ENCODE data around the gene GLCE.

GLCE gene

DNA sequence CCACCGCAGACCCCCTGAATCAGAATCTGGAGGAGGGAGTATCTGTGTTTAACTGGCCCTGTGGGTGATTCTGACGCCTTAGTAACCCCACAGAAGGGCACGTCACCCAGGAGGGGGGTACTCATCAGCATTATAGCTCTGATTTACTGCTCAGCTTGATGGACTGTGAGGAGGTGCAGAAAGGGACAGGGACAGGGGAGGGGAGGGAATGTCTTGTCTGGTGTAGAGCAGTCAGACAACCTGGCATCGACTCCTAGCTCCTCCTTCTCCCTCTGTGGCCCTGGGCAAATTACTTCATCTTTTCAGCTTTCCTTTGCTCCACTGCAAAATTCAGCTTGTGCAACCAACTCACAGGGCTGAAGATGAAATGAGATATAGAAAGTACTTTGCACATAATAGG is 42.3 kb upstream of the GLCE start:
- H3K27me3 ChIP-seq (replicated peaks; ENCODE audit: control insufficient read depth, insufficient read depth, low read length), result no peaks in the 10 kb centered on the region; the same call in 1 of the 2 replicates
- no peaks in the 10 kb centered on the region for H3K36me3 ChIP-seq (ENCODE audit: control insufficient read depth, insufficient read depth, low read length)
- TF ChIP-seq, protein P1, sequence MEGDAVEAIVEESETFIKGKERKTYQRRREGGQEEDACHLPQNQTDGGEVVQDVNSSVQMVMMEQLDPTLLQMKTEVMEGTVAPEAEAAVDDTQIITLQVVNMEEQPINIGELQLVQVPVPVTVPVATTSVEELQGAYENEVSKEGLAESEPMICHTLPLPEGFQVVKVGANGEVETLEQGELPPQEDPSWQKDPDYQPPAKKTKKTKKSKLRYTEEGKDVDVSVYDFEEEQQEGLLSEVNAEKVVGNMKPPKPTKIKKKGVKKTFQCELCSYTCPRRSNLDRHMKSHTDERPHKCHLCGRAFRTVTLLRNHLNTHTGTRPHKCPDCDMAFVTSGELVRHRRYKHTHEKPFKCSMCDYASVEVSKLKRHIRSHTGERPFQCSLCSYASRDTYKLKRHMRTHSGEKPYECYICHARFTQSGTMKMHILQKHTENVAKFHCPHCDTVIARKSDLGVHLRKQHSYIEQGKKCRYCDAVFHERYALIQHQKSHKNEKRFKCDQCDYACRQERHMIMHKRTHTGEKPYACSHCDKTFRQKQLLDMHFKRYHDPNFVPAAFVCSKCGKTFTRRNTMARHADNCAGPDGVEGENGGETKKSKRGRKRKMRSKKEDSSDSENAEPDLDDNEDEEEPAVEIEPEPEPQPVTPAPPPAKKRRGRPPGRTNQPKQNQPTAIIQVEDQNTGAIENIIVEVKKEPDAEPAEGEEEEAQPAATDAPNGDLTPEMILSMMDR (IDR thresholded peaks at IDR 0.05; ENCODE audit: insufficient read depth, low read length, poor library complexity, severe bottlenecking), result no peak
- DNase-seq (ENCODE audit: extremely low read depth, insufficient read length), result no peak
- H3K4me3 ChIP-seq (replicated peaks; ENCODE audit: low read depth, low read length), result no peak overlapping the region

DNA sequence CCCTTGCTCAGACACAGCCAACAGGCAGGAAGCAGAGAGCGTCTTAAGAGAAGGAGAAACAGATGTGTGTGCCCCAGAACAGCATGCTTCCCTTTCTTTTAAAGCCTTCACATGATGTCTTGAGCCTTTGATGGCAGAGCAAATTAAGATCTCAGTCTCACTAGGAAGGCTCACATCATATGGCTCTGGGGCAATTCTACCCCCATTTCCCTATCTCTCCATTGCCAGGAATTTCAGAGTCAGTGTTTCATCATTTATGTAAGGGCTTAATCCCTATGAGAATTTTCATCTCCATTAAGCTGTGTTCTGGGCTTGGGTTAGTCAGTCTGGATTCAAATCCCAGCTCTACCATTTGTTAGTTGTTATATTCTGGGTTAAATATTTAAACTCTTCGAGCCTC is 41.4 kb upstream of the GLCE start:
- no peaks in the 10 kb centered on the region; the same call in 1 of the 2 replicates for H3K27me3 ChIP-seq (replicated peaks; ENCODE audit: control insufficient read depth, insufficient read depth, low read length)

DNA sequence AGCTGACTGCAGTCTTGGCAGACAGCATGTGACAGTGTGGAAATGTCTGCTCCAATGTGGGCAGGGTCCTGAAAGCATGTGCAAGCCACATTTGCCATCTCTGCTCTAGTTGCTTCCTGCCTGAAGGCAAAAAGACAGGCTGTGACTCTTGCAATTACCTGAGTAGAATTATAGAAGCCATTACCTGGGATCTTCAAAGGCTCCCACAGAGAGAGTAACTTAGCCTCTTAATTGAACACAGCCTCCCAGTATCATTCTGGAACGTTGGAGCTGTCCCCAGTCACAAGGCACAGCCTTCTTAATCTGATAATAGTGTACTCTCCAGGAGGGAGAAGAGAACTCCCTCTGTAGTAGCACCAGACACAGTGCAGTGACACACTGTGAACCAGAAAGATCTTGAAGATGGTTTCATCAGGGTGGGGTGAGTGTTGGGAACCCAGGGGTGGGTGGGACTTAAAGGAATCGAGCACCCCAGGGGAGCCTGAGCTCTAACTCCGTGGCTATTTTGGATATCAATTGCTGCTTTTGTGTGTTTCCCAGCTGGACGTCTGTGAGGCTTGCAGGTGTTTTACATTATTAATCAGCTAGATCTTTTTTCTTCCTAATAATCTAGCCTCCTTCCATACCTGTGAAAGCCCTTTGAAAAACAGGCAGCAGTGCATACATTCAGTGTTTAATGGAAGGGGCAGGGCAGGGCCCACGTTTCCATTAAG is 40.6 kb upstream of the GLCE start:
- no peaks in the 10 kb centered on the region; the same call in 1 of the 2 replicates for H3K27me3 ChIP-seq (replicated peaks; ENCODE audit: control insufficient read depth, insufficient read depth, low read length)
- TF ChIP-seq, protein P1 (IDR thresholded peaks at IDR 0.05; ENCODE audit: insufficient read depth, low read length, poor library complexity, severe bottlenecking), result no peak
- H3K4me3 ChIP-seq (replicated peaks; ENCODE audit: low read depth, low read length), result no peak overlapping the region
- no peaks in the 10 kb centered on the region for H3K36me3 ChIP-seq (ENCODE audit: control insufficient read depth, insufficient read depth, low read length)
- no peak for DNase-seq (ENCODE audit: extremely low read depth, insufficient read length)

More for the DNA sequence above, 41.4 kb upstream of the GLCE start:
- Histone ChIP-seq H3K36me3 (ENCODE audit: control insufficient read depth, insufficient read depth, low read length) (no peaks in the 10 kb centered on the region), H3K4me3 (replicated peaks; ENCODE audit: low read depth, low read length) (no peak overlapping the region)
- TF ChIP-seq, protein P1 (IDR thresholded peaks at IDR 0.05; ENCODE audit: insufficient read depth, low read length, poor library complexity, severe bottlenecking), result no peak
- DNase-seq (ENCODE audit: extremely low read depth, insufficient read length), result no peak

DNA sequence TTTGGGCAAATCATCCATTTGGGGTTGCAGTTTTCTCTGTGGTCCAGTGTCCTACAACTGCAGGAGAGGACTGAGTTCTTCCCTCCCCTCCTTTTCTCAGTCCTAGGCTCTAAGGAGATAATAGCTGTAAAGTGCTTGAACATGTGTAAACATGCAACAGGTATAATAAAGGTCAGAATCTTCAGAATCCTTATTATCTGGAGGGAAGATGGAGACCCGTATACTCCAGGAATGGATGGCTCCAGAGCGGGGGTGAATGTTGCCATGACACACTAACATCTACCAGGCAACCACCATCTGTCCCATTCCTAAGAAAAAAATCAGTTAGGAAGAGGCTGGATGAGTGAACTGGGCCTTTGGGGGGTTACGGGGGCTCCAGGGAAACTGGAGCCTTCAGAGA is 39.7 kb upstream of the GLCE start:
- H3K4me3 ChIP-seq (replicated peaks; ENCODE audit: low read depth, low read length), result no peak overlapping the region
- no peaks in the 10 kb centered on the region; the same call in 1 of the 2 replicates for H3K27me3 ChIP-seq (replicated peaks; ENCODE audit: control insufficient read depth, insufficient read depth, low read length)
- TF ChIP-seq, protein P1 (IDR thresholded peaks at IDR 0.05; ENCODE audit: insufficient read depth, low read length, poor library complexity, severe bottlenecking), result no peak
- DNase-seq (ENCODE audit: extremely low read depth, insufficient read length), result no peak
- H3K36me3 ChIP-seq (ENCODE audit: control insufficient read depth, insufficient read depth, low read length), result no peaks in the 10 kb centered on the region

DNA sequence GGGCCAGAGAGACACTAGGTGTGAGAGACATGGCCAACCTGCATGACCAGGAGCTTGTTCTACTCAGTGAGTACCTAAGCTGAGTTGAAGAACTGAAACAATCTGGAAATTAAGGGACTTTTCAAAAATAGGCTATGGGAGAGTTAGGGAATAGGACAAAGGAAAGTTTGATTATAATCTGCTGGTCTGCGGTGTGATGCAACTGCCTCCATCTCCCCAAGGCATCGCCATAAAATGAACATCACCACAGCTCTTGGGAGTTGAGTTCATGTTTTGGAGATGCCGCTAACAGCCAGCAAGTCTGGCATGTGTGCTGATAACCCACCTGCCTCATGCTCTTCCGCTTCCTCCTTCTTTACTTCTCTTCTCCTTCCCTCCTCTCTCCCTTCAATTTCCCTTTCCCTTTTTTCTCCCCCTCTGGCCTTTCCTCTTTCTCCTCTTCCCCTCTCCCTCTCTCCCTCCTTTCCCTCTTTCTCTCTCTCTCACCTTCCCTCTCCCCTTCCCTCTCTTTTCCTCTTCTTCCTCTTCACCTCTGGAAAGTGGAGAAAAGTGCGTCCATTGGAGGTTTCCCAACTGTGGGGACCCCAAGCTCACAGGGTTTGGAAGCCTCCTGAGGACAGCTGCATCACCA is 39.1 kb upstream of the GLCE start:
- no peaks in the 10 kb centered on the region for H3K36me3 ChIP-seq (ENCODE audit: control insufficient read depth, insufficient read depth, low read length)
- no peak overlapping the region for H3K4me3 ChIP-seq (replicated peaks; ENCODE audit: low read depth, low read length)
- no peaks in the 10 kb centered on the region; the same call in 1 of the 2 replicates for H3K27me3 ChIP-seq (replicated peaks; ENCODE audit: control insufficient read depth, insufficient read depth, low read length)
- no peak for DNase-seq (ENCODE audit: extremely low read depth, insufficient read length)
- TF ChIP-seq, protein P1 (IDR thresholded peaks at IDR 0.05; ENCODE audit: insufficient read depth, low read length, poor library complexity, severe bottlenecking), result no peak
